OCI-LY1 (cell line): ENCODE data around the gene ALS2.

Experiments used
- CTCF ChIP-seq: fragments of 200-600 bp; sonication (generic), shearing (Covaris generic); IDR thresholded peaks from 2 replicates; pipeline ENCODE4 v1.5.1; 2017; ENCODE audit warnings: mild to moderate bottlenecking, antibody characterized with exemption, low read length, moderate library complexity, mixed read lengths
- EZH2 ChIP-seq: fragments of 200-600 bp; sonication (generic), shearing (Covaris generic); IDR thresholded peaks from 2 replicates; pipeline ENCODE4 v1.8.0; 2017; ENCODE audit warnings: borderline replicate concordance, mixed run types, mild to moderate bottlenecking, antibody characterized with exemption, low read length, moderate library complexity, mixed read lengths

GRCh38 chr2:201707753-201708152 is 73.0 kb downstream of the ALS2 start:
- TF ChIP-seq CTCF, result peak; percentile 9; the same call in 1 of the 2 replicates
- TF ChIP-seq EZH2, result no peak
